ENCODE results near the gene SUCLG1. TPM values are rescaled to one million over a fixed set of nuclear protein-coding genes. Genes with fewer than 3 reads are reported as not detected.

The SUCLG1 gene
- total and polyA plus RNA-seq, 8 donors, result 19.6 to 115 (median 93.0) TPM

DNA sequence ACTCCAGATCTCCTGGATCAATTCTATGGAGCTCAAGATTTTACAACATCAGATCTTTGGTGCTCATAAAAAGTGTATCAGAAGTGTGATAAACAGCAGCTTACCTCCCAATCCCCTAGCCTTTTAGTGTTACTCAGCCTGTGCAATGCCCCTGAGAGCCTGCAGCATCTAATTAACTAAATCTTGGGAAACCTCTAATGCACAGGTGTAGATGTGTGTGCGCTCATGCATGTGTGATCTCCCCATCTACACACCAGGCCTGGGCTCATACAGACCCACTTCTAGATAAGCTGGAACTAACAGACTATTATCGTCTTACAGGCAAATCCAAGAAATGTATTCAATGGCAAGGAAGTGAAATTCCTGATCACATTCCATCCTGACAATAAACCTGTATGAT, 7.5 kb downstream of the SUCLG1 start:
- H3K27ac ChIP-seq, result no peak overlapping the region
- DNase-seq, result no peak
- 69 to 87% (median 76%) methylated on average over 2 of the region's 2 CpGs for WGBS, 5 donors
- no peaks in the 10 kb centered on the region for H3K27me3 ChIP-seq
- TF ChIP-seq EP300 (IDR thresholded peaks at IDR 0.05), result no peak
- TF ChIP-seq POLR2A (IDR thresholded peaks at IDR 0.05), result no peak
- TF ChIP-seq CTCF (IDR thresholded peaks at IDR 0.05), result no peak
- no peak for TF ChIP-seq POLR2AphosphoS5 (IDR thresholded peaks at IDR 0.05)
- no peak overlapping the region for H3K4me3 ChIP-seq
- peaks cover 0 to 15% (median 4%) of the 10 kb centered on the region in 4 donors for H3K36me3 ChIP-seq
- intact Hi-C loops (cut with DNase I; ENCODE audit: low total_unique reads), result no loop called here
- peaks cover 4 to 53% (median 30%) of the 10 kb centered on the region in 4 donors for H3K4me1 ChIP-seq
- H3K9me3 ChIP-seq, result no peaks in the 10 kb centered on the region

DNA sequence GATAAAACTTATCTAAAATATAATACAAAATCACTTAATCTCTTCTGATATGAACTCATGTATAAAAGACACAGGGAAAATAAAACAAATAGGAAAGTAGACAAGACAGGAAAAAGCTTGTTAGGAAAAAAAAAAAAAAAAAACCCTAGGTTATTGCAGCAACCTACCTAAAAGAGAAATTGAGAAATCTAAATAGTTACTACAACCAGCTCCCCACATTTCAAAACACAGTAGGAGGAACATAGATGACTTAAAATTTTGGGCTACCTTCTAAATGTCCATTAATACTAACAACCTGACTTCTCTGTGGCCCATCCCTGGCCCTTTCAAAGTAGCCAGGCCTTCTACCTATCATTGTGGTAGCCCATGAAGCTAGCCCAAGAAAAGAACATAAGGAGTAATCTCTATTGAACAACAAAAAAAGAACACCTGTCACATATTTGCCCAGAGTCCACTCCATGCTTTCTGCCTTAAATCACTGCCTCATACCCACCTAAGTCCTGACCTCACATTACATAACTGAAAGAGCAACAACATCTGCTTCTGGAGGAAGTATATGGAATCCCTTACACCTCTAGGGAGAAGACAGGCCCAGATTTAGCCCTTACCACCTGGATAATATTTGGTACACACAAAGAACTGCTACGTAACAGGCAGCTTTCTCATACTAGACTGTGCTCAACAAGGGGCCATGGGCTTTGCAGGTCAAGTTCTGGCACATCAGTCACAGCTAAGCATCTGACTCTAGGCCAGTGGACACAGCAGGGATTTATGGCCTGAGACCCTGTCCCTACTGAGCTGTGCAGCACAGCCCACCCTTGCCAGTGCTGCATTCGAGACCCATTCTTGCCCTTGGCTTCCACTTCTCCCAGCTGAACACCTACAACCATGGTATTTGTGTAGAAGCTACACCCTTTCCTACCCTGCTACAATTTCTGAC, 8.5 kb downstream of the SUCLG1 start:
- TF ChIP-seq EP300 (IDR thresholded peaks at IDR 0.05), result no peak
- no peak for TF ChIP-seq POLR2AphosphoS5 (IDR thresholded peaks at IDR 0.05)
- TF ChIP-seq POLR2A (IDR thresholded peaks at IDR 0.05), result no peak
- TF ChIP-seq CTCF (IDR thresholded peaks at IDR 0.05), result no peak
- WGBS, 5 donors, result 63 to 93% (median 78%) methylated on average over 2 of the region's 2 CpGs
- intact Hi-C loops (cut with DNase I; ENCODE audit: low total_unique reads), result no loop called here
- no peak overlapping the region for H3K27ac ChIP-seq
- H3K27me3 ChIP-seq, result no peaks in the 10 kb centered on the region
- no peak for DNase-seq
- H3K36me3 ChIP-seq, result peaks cover 0 to 25% (median 12%) of the 10 kb centered on the region in 4 donors
- H3K4me3 ChIP-seq, result no peak overlapping the region
- H3K9me3 ChIP-seq, result no peaks in the 10 kb centered on the region
- H3K4me1 ChIP-seq, result peaks cover 4 to 44% (median 25%) of the 10 kb centered on the region in 4 donors

- intact Hi-C loops (cut with DNase I; ENCODE audit: low total_unique reads), result no loop called here
- no peaks in the 10 kb centered on the region for H3K27me3 ChIP-seq
- TF ChIP-seq EP300 (IDR thresholded peaks at IDR 0.05) (no peak), POLR2A (IDR thresholded peaks at IDR 0.05) (no peak), POLR2AphosphoS5 (IDR thresholded peaks at IDR 0.05) (no peak), CTCF (IDR thresholded peaks at IDR 0.05) (no peak)
- H3K4me1 ChIP-seq, result peaks cover 4 to 41% (median 24%) of the 10 kb centered on the region in 4 donors
- H3K27ac ChIP-seq, result no peak overlapping the region
- H3K36me3 ChIP-seq, result peaks cover 0 to 33% (median 20%) of the 10 kb centered on the region in 4 donors
- H3K9me3 ChIP-seq, result no peaks in the 10 kb centered on the region
- no peak overlapping the region for H3K4me3 ChIP-seq
- 83 to 87% (median 86%) methylated on average over 6 of the region's 6 CpGs for WGBS, 5 donors
- no peak for DNase-seq
Measured at GRCh38 chr2:84449711-84450110, 9.4 kb downstream of the SUCLG1 start.

DNA sequence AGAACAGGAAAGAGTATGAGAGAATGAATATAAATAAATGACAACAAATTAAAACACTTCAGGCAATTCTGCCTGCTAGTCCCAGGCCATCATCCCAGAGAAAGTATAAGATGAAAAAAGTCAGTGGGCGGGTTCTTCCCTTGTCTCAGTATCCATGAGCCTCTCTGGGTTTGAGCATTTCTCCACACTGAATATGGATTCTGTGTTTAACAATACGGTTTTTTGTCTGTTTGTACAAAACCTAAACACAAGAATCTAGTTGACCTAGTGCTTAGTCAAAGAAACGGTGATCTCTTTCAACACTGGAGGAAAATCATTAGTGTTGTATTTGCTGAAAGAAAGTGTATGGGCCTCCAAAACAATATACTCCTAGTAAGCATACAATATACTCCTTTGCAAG, 10.0 kb downstream of the SUCLG1 start:
- H3K4me1 ChIP-seq, result peaks cover 4 to 36% (median 21%) of the 10 kb centered on the region in 4 donors
- peaks cover under 1 to 37% (median 26%) of the 10 kb centered on the region in 4 donors for H3K36me3 ChIP-seq
- no peak for DNase-seq
- intact Hi-C loops (cut with DNase I; ENCODE audit: low total_unique reads), result no loop called here
- no peaks in the 10 kb centered on the region for H3K27me3 ChIP-seq
- WGBS, 5 donors, result 61 to 73% (median 66%) methylated on average over 3 of the region's 3 CpGs
- no peaks in the 10 kb centered on the region for H3K9me3 ChIP-seq
- no peak overlapping the region for H3K4me3 ChIP-seq
- no peak overlapping the region for H3K27ac ChIP-seq
- no peak for TF ChIP-seq EP300 (IDR thresholded peaks at IDR 0.05)
- TF ChIP-seq POLR2AphosphoS5 (IDR thresholded peaks at IDR 0.05), result no peak
- no peak for TF ChIP-seq CTCF (IDR thresholded peaks at IDR 0.05)
- no peak for TF ChIP-seq POLR2A (IDR thresholded peaks at IDR 0.05)
